IMR-90 (cell line): ENCODE results near the gene TMEM163. TPM values are rescaled to one million over a fixed set of nuclear protein-coding genes. Genes with fewer than 3 reads are reported as not detected.

ENCODE experiments used
- ATAC-seq: fragments of 200-7000 bp; cut with Tn5 transposase; 2 replicates; pipeline ENCODE4 v1.9.1; 2020; ENCODE audit warnings: low read depth, mild to moderate bottlenecking, moderate library complexity
- BruUV-seq: library from RNA; stranded (reverse); fragments of 400-500 nt; replicated peaks from 2 replicates; lab custom pipeline; 2021; lab: Mats Ljungman, UMichigan
- CTCF ChIA-PET: fragments of 300-600 bp; formaldehyde crosslinking; extraction: SDS; loops from one replicate; lab custom pipeline; 2021; ENCODE audit warnings: antibody characterized with exemption; lab: Yijun Ruan, JAX
- POLR2A ChIA-PET: fragments of 300-600 bp; sonication (Branson Sonifier 250); formaldehyde crosslinking; loops from one replicate; lab custom pipeline; 2022; ENCODE audit warnings: antibody characterized with exemption; ENCODE audit not compliant: unreplicated experiment; lab: Charles Lee
- DNase-seq: peaks from one replicate; pipeline ENCODE4 v3.0.0; 2013
- H2AFZ ChIP-seq: replicated peaks from 2 replicates; pipeline ENCODE3; 2013; ENCODE audit warnings: low read length, mild to moderate bottlenecking; ENCODE audit not compliant: poor library complexity
- H2AK5ac ChIP-seq: 2 replicates; pipeline ENCODE4 v1.6.1; 2013; ENCODE audit warnings: low read depth, low read length, inconsistent platforms
- H2AK9ac ChIP-seq: replicated peaks from 2 replicates; pipeline ENCODE3; 2013; ENCODE audit warnings: mild to moderate bottlenecking, low read depth, low read length, moderate library complexity; ENCODE audit not compliant: poor library complexity
- H2BK120ac ChIP-seq: 2 replicates; pipeline ENCODE4 v1.6.1; 2013; ENCODE audit warnings: low read depth, low read length, inconsistent platforms
- H2BK15ac ChIP-seq: 3 replicates; pipeline ENCODE4 v1.6.1; 2013; ENCODE audit warnings: low read depth, low read length, inconsistent platforms
- H2BK20ac ChIP-seq: 2 replicates; pipeline ENCODE4 v1.6.1; 2013; ENCODE audit warnings: low read depth, mild to moderate bottlenecking, inconsistent platforms, low read length, moderate library complexity
- H2BK5ac ChIP-seq: 2 replicates; pipeline ENCODE4 v1.6.1; 2013; ENCODE audit warnings: mild to moderate bottlenecking, low read depth, low read length, inconsistent platforms; ENCODE audit not compliant: poor library complexity, severe bottlenecking
- H3K14ac ChIP-seq: replicated peaks from 2 replicates; pipeline ENCODE4 v1.6.1; 2013; ENCODE audit warnings: low read depth, low read length, inconsistent platforms
- H3K18ac ChIP-seq: 2 replicates; pipeline ENCODE4 v1.6.1; 2013; ENCODE audit warnings: low read depth, low read length, control low read depth
- H3K23ac ChIP-seq: 2 replicates; pipeline ENCODE4 v1.6.1; 2013; ENCODE audit warnings: low read depth, low read length, inconsistent platforms
- H3K27ac ChIP-seq: 2 replicates; pipeline ENCODE4 v1.5.1; 2013; ENCODE audit warnings: mild to moderate bottlenecking, control low read depth, low read length; ENCODE audit not compliant: insufficient read depth
- H3K27me3 ChIP-seq: 2 replicates; pipeline ENCODE4 v1.6.1; 2013; ENCODE audit warnings: low read length; ENCODE audit not compliant: control insufficient read depth, insufficient read depth
- H3K36me3 ChIP-seq: 2 replicates; pipeline ENCODE4 v1.6.1; 2013; ENCODE audit warnings: low read length, mixed read lengths; ENCODE audit not compliant: control insufficient read depth, insufficient read depth
- H3K4ac ChIP-seq: 2 replicates; pipeline ENCODE4 v1.6.1; 2013; ENCODE audit warnings: low read depth, low read length, inconsistent platforms
- H3K4me1 ChIP-seq: 2 replicates; pipeline ENCODE4 v1.6.1; 2013; ENCODE audit warnings: low read length, mixed read lengths; ENCODE audit not compliant: control insufficient read depth, insufficient read depth
- H3K4me2 ChIP-seq: 2 replicates; pipeline ENCODE4 v1.6.1; 2013; ENCODE audit warnings: low read depth, mild to moderate bottlenecking, control low read depth, low read length, moderate library complexity
- H3K4me3 ChIP-seq: 2 replicates; pipeline ENCODE4 v1.5.1; 2013; ENCODE audit warnings: low read depth, mild to moderate bottlenecking, control low read depth, low read length, moderate library complexity; ENCODE audit not compliant: insufficient read depth
- H3K56ac ChIP-seq: 2 replicates; pipeline ENCODE4 v1.6.1; 2013; ENCODE audit warnings: low read length, inconsistent platforms; ENCODE audit not compliant: insufficient read depth; ENCODE audit errors: extremely low read depth
- H3K79me1 ChIP-seq, 2 experiments: 2 replicates each; pipeline ENCODE4 v1.6.1; 2013; ENCODE audit warnings: low read length in 2 of 2, inconsistent platforms in 1 of 2, low read depth in 1 of 2
- H3K9ac ChIP-seq: 2 replicates; pipeline ENCODE4 v1.6.1; 2013; ENCODE audit warnings: low read depth, low read length, control low read depth
- H3K9me1 ChIP-seq: 2 replicates; pipeline ENCODE4 v1.6.1; 2013; ENCODE audit warnings: low read length, inconsistent platforms; ENCODE audit not compliant: insufficient read depth
- H3K9me3 ChIP-seq: 2 replicates; pipeline ENCODE4 v1.6.1; 2013; ENCODE audit warnings: low read length; ENCODE audit not compliant: control insufficient read depth, insufficient read depth
- H4K20me1 ChIP-seq: 2 replicates; pipeline ENCODE4 v1.6.1; 2013; ENCODE audit warnings: low read length, inconsistent platforms; ENCODE audit not compliant: insufficient read depth
- H4K5ac ChIP-seq: 2 replicates; pipeline ENCODE4 v1.6.1; 2013; ENCODE audit warnings: mild to moderate bottlenecking, low read depth, low read length, control low read depth
- H4K8ac ChIP-seq, 2 experiments: 2 replicates each; pipeline ENCODE4 v1.6.1; 2013; ENCODE audit warnings: low read depth in 2 of 2, low read length in 2 of 2, control low read depth in 1 of 2, inconsistent platforms in 1 of 2
- H4K91ac ChIP-seq: 2 replicates; pipeline ENCODE4 v1.6.1; 2013; ENCODE audit warnings: low read depth, low read length, inconsistent platforms; ENCODE audit not compliant: insufficient read depth
- BHLHE40 ChIP-seq: fragments of 150-350 bp; IDR thresholded peaks from 2 replicates; pipeline ENCODE4 v1.6.1; 2016; ENCODE audit warnings: mild to moderate bottlenecking, low read depth, low read length
- CEBPB ChIP-seq: IDR thresholded peaks from 2 replicates; pipeline ENCODE4 v1.6.1; 2012; ENCODE audit warnings: low read depth, low read length, improper control_type of control experiment
- CHD1 ChIP-seq: IDR thresholded peaks from 2 replicates; pipeline ENCODE4 v1.6.1; 2012; ENCODE audit warnings: low read depth, low read length, improper control_type of control experiment
- CTCF ChIP-seq: conservative IDR thresholded peaks from 2 replicates; pipeline ENCODE4 v1.5.1; 2012; ENCODE audit warnings: mild to moderate bottlenecking, low read depth, low read length, improper control_type of control experiment
- ELK1 ChIP-seq: fragments of 150-350 bp; IDR thresholded peaks from 2 replicates; pipeline ENCODE4 v1.6.1; 2016; ENCODE audit warnings: low read depth, mild to moderate bottlenecking, low read length, moderate library complexity, borderline replicate concordance
- FOS ChIP-seq: fragments of 150-350 bp; IDR thresholded peaks from 2 replicates; pipeline ENCODE4 v1.6.1; 2016; ENCODE audit warnings: low read depth, low read length
- MAFK ChIP-seq: IDR thresholded peaks from 2 replicates; pipeline ENCODE4 v1.6.1; 2012; ENCODE audit warnings: low read depth, low read length, improper control_type of control experiment
- MAZ ChIP-seq: IDR thresholded peaks from 2 replicates; pipeline ENCODE4 v1.6.1; 2012; ENCODE audit warnings: low read depth, mild to moderate bottlenecking, low read length, improper control_type of control experiment, moderate library complexity, borderline replicate concordance
- MXI1 ChIP-seq: IDR thresholded peaks from 2 replicates; pipeline ENCODE4 v1.6.1; 2012; ENCODE audit warnings: low read depth, mild to moderate bottlenecking, low read length, moderate library complexity, borderline replicate concordance
- NFE2L2 ChIP-seq: fragments of 150-350 bp; IDR thresholded peaks from 2 replicates; pipeline ENCODE4 v1.6.1; 2016; ENCODE audit warnings: low read depth, mild to moderate bottlenecking, low read length
- POLR2A ChIP-seq: IDR thresholded peaks from 2 replicates; pipeline ENCODE4 v1.6.1; 2012; ENCODE audit warnings: mild to moderate bottlenecking, low read depth, low read length
- RAD21 ChIP-seq: IDR thresholded peaks from 2 replicates; pipeline ENCODE4 v1.6.1; 2012; ENCODE audit warnings: low read length, improper control_type of control experiment
- RCOR1 ChIP-seq: IDR thresholded peaks from 2 replicates; pipeline ENCODE4 v1.6.1; 2012; ENCODE audit warnings: mild to moderate bottlenecking, low read length, improper control_type of control experiment; ENCODE audit not compliant: insufficient replicate concordance
- RFX5 ChIP-seq: IDR thresholded peaks from 2 replicates; pipeline ENCODE4 v1.8.0; 2012; ENCODE audit warnings: low read depth, mild to moderate bottlenecking, low read length, moderate library complexity
- SMC3 ChIP-seq: fragments of 150-350 bp; IDR thresholded peaks from 2 replicates; pipeline ENCODE4 v1.6.1; 2016; ENCODE audit warnings: low read depth, mild to moderate bottlenecking, antibody characterized with exemption, low read length, moderate library complexity
- USF2 ChIP-seq: fragments of 150-350 bp; IDR thresholded peaks from 2 replicates; pipeline ENCODE4 v1.6.1; 2017; ENCODE audit warnings: mild to moderate bottlenecking, antibody characterized with exemption, low read length, low read depth
- WGBS, 2 experiments: methylation state at CpG; one replicate each; pipeline versions ENCODE4 v1.1.5 to v1.1.7; 2013; ENCODE audit warnings: missing lambda C conversion rate in 2 of 2; ENCODE audit not compliant: insufficient read length in 1 of 2; ENCODE audit errors: extremely low coverage in 2 of 2; 5-methylcytosine and 5-hydroxymethylcytosine counted together
- dilution Hi-C: fragments of 300-500 bp; cut with HindIII; formaldehyde crosslinking; loops from one replicate; pipeline ENCODE4 v1.14.3; 2018; ENCODE audit warnings: low sequenced_read_pairs; ENCODE audit not compliant: unreplicated experiment
- in situ Hi-C: fragments of 300-500 bp; cut with MboI; formaldehyde crosslinking; loops from 3 replicates; pipeline ENCODE4 v1.14.3; 2019; ENCODE audit warnings: low sequenced_read_pairs, inconsistent platforms, mixed read lengths
- intact Hi-C: fragments of 100-400 bp; cut with micrococcal nuclease; formaldehyde crosslinking; loops from 2 replicates; pipeline ENCODE4 v1.10.0; 2022
- polyA plus RNA-seq, 3 experiments: library from polyadenylated mRNA; depleted of rRNA; stranded (reverse); fragments of >200 nt; gene quantifications; 2 replicates each; pipeline ENCODE4 v1.2.3, GENCODE V29; 2012; ENCODE audit warnings: low replicate concordance in 1 of 3
- total RNA-seq: library from RNA; depleted of rRNA; stranded (reverse); fragments of >200 nt; gene quantifications from 2 replicates; pipeline ENCODE4 v1.2.3, GENCODE V29; 2012

The TMEM163 gene
- total and polyA plus RNA-seq, 2 of the 4 experiments (the other 2 are of a cell fraction) = not detected

- ATAC-seq (no peak), DNase-seq (no peak)
- no peaks in the 10 kb centered on the region for H3K9me1 ChIP-seq
- no peak overlapping the region for H3K9ac ChIP-seq
- H2AK9ac ChIP-seq = no peak overlapping the region
- H3K14ac ChIP-seq = no peak overlapping the region
- peaks cover 18% of the 10 kb centered on the region for H3K27me3 ChIP-seq
- H3K79me1 ChIP-seq = no peaks in the 10 kb centered on the region
- H4K8ac ChIP-seq = no peak overlapping the region
- WGBS, 2 experiments = 63% methylated on average over 1 of the region's 4 CpGs; no CpG with 5 or more reads in 1 of the 2 experiments
- H3K27ac ChIP-seq = no peak overlapping the region
- ChIA-PET POLR2A (no interaction called here), CTCF (no interaction called here)
- no peak overlapping the region for H3K4me2 ChIP-seq
- H2BK5ac ChIP-seq = no peak overlapping the region
- intact Hi-C loops = no loop called here
- no peak overlapping the region for H3K56ac ChIP-seq
- H4K20me1 ChIP-seq = no peaks in the 10 kb centered on the region
- H2AFZ ChIP-seq = no peak overlapping the region
- H4K5ac ChIP-seq = no peak overlapping the region
- H3K4ac ChIP-seq = no peak overlapping the region
- no peak overlapping the region for H3K4me3 ChIP-seq
- no peak overlapping the region for H2AK5ac ChIP-seq
- H3K36me3 ChIP-seq = no peaks in the 10 kb centered on the region
- H3K4me1 ChIP-seq = no peaks in the 10 kb centered on the region
- BruUV-seq = no TSS peak
- TF ChIP-seq CHD1 (no peak), RCOR1 (no peak), POLR2A (no peak), BHLHE40 (no peak), MAFK (no peak), NFE2L2 (no peak), CTCF (no peak), MAZ (no peak), FOS (no peak), USF2 (no peak), RFX5 (no peak), SMC3 (no peak), ELK1 (no peak), CEBPB (no peak), RAD21 (no peak), MXI1 (no peak)
- no peak overlapping the region for H3K23ac ChIP-seq
- H3K18ac ChIP-seq = no peak overlapping the region
- in situ Hi-C loops = no loop called here
- no peaks in the 10 kb centered on the region for H3K9me3 ChIP-seq
- dilution Hi-C loops = no loop called here
- H2BK20ac ChIP-seq = no peak overlapping the region
- H2BK15ac ChIP-seq = no peak overlapping the region
- H4K91ac ChIP-seq = no peak overlapping the region
- no peak overlapping the region for H2BK120ac ChIP-seq
Measured at GRCh38 chr2:134512734-134513464, 205.9 kb downstream of the TMEM163 start.
